Fibroblast of pulmonary artery (primary cell): ENCODE results near the gene DNAJB5.
"Not testable (repeated sequence)": the region's sequence is repeated elsewhere in the genome, so short reads cannot be mapped to it uniquely, and the experiment has no call there.

Experiments used
- DNase-seq: peaks from one replicate; pipeline ENCODE4 v3.0.0-alpha.2; 2010; ENCODE audit warnings: low read depth
- H3K4me3 ChIP-seq: replicated peaks from 2 replicates; pipeline ENCODE4 v1.5.1; 2011; ENCODE audit warnings: low read depth, mild to moderate bottlenecking, control low read depth, low read length, moderate library complexity
- CTCF ChIP-seq: IDR thresholded peaks from 2 replicates; pipeline ENCODE4 v1.5.1; 2011; ENCODE audit warnings: mild to moderate bottlenecking, control low read depth, low read length, inconsistent platforms; ENCODE audit errors: missing control alignments

DNAJB5 gene

DNA sequence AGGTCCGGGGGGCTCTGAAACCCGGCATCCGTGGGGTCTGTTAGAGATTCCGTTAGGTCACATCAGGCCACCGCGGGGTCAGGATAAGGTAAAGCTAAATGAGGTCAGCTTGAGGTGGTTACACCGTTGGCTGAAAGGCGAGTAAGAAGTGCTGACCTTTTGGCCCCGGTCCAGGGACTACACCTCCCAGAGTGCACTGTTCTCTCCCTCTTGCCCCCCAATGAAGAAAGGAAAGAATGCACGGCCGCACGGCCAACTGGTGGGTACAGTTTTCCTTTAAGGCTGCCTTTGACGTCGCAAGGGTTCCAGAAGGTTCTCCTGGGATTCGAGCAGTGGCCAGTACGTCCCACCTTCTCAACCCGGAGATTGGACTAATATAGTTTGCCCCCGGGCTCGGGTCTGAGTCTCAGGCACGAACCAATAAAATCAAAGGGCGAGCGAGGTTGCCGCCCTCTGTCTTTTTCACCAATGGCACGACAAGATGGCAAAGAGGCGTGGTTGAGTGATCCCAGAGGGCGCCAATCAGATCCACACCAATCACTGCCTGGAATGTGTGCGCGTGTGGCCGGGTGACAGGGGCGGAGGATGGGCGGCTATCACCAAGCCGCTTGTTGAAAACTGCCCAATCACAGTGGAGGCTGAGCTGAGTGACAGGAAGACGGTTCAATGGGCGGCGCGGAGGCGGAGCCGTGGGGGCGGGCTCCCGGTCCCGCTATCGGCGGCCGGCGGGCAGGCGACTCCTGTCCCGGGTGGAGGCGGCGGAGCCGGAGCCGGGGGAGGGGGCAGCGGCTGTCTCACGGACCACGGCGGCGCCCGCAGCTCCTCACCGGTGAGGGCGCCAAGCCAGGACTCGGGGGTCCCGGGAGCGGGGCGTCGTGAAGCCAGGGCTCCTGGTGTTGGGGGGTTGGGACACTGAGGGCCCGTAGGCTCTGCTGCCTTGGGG, at the start of gene DNAJB5:
Gene DNAJB5 (plus strand): TSS at position 743 of the 943 bp plus-strand sequence. CDS start 886 bp downstream, outside the sequence.
- DNase-seq = peak; percentile 100
- peak within 1 kb of the TSS; percentile 83 for H3K4me3 ChIP-seq
- no peak for TF ChIP-seq CTCF

DNA sequence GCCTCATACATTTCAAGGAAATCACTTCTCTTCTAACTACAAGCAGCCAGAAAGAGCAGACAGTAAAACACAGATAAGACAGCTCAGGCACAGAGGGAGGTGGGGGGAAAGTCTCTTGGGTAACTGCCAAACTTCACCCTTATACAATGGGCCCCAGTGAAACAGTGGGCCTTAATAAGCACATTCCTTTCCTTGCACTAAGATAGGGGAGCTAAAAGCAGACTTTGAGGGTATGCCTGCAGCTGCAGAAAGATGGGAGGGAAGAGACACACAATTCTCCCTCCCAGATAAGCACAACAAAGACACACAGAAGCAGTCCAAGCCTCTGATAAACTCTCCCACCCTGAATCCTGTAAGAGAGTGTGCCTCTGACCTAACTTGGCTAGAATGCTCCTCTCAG, 49.6 kb upstream of the DNAJB5 start:
- peak; percentile 23 for DNase-seq

GRCh38 chr9:34948451-34948850, 41.1 kb upstream of the DNAJB5 start:
- no peak for DNase-seq
- no peak for TF ChIP-seq CTCF
- no peak overlapping the region for H3K4me3 ChIP-seq

More for the DNA sequence above, 49.6 kb upstream of the DNAJB5 start:
- not testable (repeated sequence) for H3K4me3 ChIP-seq

- H3K4me3 ChIP-seq = no peak overlapping the region
- no peak for TF ChIP-seq CTCF
- no peak for DNase-seq
Measured at GRCh38 chr9:34954225-34954624, 35.3 kb upstream of the DNAJB5 start.

DNA sequence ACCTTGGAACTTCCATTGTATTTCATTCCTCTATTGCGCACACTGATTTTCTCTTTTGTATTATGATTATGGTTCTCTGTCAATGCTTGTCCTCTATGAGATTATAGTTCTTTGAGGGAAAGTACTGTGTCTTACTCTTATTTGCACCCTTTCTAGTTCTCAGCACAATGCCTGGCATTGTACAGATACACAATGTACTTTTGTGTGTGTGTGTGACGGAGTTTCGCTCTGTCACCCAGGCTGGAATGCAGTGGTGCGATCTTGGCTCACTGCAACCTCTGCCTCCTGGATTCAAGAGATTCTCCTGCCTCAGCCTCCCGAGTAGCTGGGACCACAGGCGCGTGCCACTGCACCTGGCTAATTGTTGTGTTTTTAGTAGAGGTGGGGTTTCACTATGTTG, 33.5 kb upstream of the DNAJB5 start:
- DNase-seq, H3K4me3 ChIP-seq: not testable (repeated sequence)

DNA sequence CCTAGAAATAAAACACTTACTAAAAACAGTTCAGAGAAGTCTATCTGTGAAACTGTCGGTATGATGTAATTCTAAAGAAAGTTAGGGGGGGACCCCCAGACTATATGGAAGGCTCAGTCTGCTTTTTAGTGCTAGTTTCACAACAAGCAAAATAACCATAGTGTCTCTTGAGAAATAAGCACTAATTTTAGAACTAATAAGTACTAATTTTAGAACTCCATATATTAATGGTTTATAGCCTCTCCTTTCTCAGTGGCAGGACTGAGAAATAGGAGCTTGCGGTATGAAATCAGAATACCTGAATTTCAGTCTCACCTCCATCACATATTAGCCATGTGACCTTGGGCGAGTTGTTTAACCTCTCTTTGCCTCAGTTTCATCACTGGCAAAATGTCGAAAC, 32.9 kb upstream of the DNAJB5 start:
- no peak overlapping the region for H3K4me3 ChIP-seq
- DNase-seq = no peak
- TF ChIP-seq CTCF = no peak

- DNase-seq = no peak
- no peak for TF ChIP-seq CTCF
- no peak within 1 kb of the TSS for H3K4me3 ChIP-seq
Measured at GRCh38 chr9:34957492-34958410, 31.8 kb upstream of the DNAJB5 start, which contains the start of gene PHF24. Gene PHF24 (plus strand): TSS chr9:34958285. CDS start chr9:34971299, 13,014 bp downstream.
